Astrocyte (in vitro differentiated cells and primary cell): ENCODE measurements around the gene IGF1R. TPM values are rescaled to one million over a fixed set of nuclear protein-coding genes. Genes with fewer than 3 reads are reported as not detected.

ENCODE experiments used
- DNase-seq: peaks from one replicate; pipeline ENCODE4 v3.0.0-alpha.2; 2010; ENCODE audit warnings: low read depth
- FAIRE-seq: peaks from 2 replicates; lab custom pipeline; 2011; peaks lifted over from hg19 to GRCh38; lab: Jason Lieb, UNC
- H2AFZ ChIP-seq: 2 replicates; pipeline ENCODE4 v1.6.0; 2012; ENCODE audit warnings: low read depth, low read length, inconsistent platforms
- H3K27ac ChIP-seq: 2 replicates; pipeline ENCODE4 v1.5.1; 2011; ENCODE audit warnings: low read depth, low read length, inconsistent platforms
- H3K27me3 ChIP-seq: 2 replicates; pipeline ENCODE4 v1.6.0; 2011; ENCODE audit warnings: low read length, inconsistent platforms; ENCODE audit not compliant: insufficient read depth
- H3K36me3 ChIP-seq: 2 replicates; pipeline ENCODE4 v1.5.1; 2011; ENCODE audit warnings: low read length, inconsistent platforms; ENCODE audit not compliant: insufficient read depth
- H3K4me1 ChIP-seq: 2 replicates; pipeline ENCODE4 v1.5.1; 2011; ENCODE audit warnings: low read length, inconsistent platforms; ENCODE audit not compliant: insufficient read depth
- H3K4me2 ChIP-seq: 2 replicates; pipeline ENCODE4 v1.6.0; 2012; ENCODE audit warnings: low read length, inconsistent platforms
- H3K4me3 ChIP-seq: 2 replicates; pipeline ENCODE4 v1.5.1; 2011; ENCODE audit warnings: low read depth, mild to moderate bottlenecking, low read length, inconsistent platforms; ENCODE audit not compliant: insufficient read depth
- H3K79me2 ChIP-seq: 2 replicates; pipeline ENCODE4 v1.6.0; 2012; ENCODE audit warnings: mild to moderate bottlenecking, low read length, inconsistent platforms; ENCODE audit not compliant: insufficient read depth
- H3K9ac ChIP-seq: 2 replicates; pipeline ENCODE4 v1.6.0; 2012; ENCODE audit warnings: mild to moderate bottlenecking, low read length, inconsistent platforms
- H3K9me3 ChIP-seq: 2 replicates; pipeline ENCODE4 v1.5.1; 2012; ENCODE audit warnings: low read depth, mild to moderate bottlenecking, low read length, inconsistent platforms; ENCODE audit not compliant: insufficient read depth
- H4K20me1 ChIP-seq: 2 replicates; pipeline ENCODE4 v1.6.0; 2012; ENCODE audit warnings: low read length, inconsistent platforms; ENCODE audit not compliant: insufficient read depth
- H3K27ac Mint-ChIP-seq: one replicate; pipeline ENCODE4 v1.8.0; 2021; ENCODE audit warnings: mild to moderate bottlenecking, mixed read lengths; ENCODE audit not compliant: unreplicated experiment
- H3K27me3 Mint-ChIP-seq: one replicate; pipeline ENCODE4 v1.8.0; 2021; ENCODE audit warnings: low read depth, mixed read lengths; ENCODE audit not compliant: unreplicated experiment
- H3K36me3 Mint-ChIP-seq: one replicate; pipeline ENCODE4 v1.8.0; 2021; ENCODE audit warnings: low read depth, mixed read lengths; ENCODE audit not compliant: unreplicated experiment
- H3K4me1 Mint-ChIP-seq: one replicate; pipeline ENCODE4 v1.8.0; 2021; ENCODE audit warnings: low read depth, mixed read lengths; ENCODE audit not compliant: unreplicated experiment
- H3K4me3 Mint-ChIP-seq: one replicate; pipeline ENCODE4 v1.8.0; 2021; ENCODE audit warnings: mild to moderate bottlenecking, moderate library complexity, mixed read lengths; ENCODE audit not compliant: unreplicated experiment
- H3K9me3 Mint-ChIP-seq: one replicate; pipeline ENCODE4 v1.8.0; 2021; ENCODE audit warnings: mild to moderate bottlenecking, mixed read lengths; ENCODE audit not compliant: unreplicated experiment
- EZH2 ChIP-seq: IDR thresholded peaks from 2 replicates; pipeline ENCODE4 v1.6.1; 2012; ENCODE audit warnings: mild to moderate bottlenecking, low read length, inconsistent platforms; ENCODE audit not compliant: insufficient read depth
- total RNA-seq: library from RNA; stranded (reverse); gene quantifications from 2 replicates; pipeline ENCODE4 v1.2.1, GENCODE V29; 2021
- TF ChIP-seq, protein P1 (sequence below): IDR thresholded peaks from 2 replicates; pipeline ENCODE4 v1.5.1; 2011; ENCODE audit warnings: low read depth, mild to moderate bottlenecking, inconsistent platforms, low read length, moderate library complexity; ENCODE audit not compliant: insufficient read depth

IGF1R gene
- total RNA-seq, 1 donor from 2014 or later, result 270 TPM

DNA sequence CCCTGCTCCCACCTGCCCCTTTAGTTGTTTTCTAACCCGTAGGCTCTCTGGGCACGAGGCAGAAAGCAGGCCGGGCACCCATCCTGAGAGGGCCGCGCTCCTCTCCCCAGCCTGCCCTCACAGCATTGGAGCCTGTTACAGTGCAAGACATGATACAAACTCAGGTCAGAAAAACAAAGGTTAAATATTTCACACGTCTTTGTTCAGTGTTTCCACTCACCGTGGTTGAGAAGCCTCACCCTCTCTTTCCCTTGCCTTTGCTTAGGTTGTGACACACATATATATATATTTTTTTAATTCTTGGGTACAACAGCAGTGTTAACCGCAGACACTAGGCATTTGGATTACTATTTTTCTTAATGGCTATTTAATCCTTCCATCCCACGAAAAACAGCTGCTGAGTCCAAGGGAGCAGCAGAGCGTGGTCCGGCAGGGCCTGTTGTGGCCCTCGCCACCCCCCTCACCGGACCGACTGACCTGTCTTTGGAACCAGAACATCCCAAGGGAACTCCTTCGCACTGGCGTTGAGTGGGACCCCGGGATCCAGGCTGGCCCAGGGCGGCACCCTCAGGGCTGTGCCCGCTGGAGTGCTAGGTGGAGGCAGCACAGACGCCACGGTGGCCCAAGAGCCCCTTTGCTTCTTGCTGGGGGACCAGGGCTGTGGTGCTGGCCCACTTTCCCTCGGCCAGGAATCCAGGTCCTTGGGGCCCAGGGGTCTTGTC, 310.7 kb downstream of the IGF1R start:
- Mint-ChIP-seq H3K4me3 (no peak overlapping the region), H3K4me1 (peaks cover 5% of the 10 kb centered on the region), H3K27me3 (no peaks in the 10 kb centered on the region), H3K9me3 (peaks cover 4% of the 10 kb centered on the region), H3K36me3 (peaks cover 29% of the 10 kb centered on the region), H3K27ac (no peak overlapping the region)
- peaks cover 8% of the 10 kb centered on the region for H3K4me1 ChIP-seq
- peaks cover 14% of the 10 kb centered on the region for H3K9me3 ChIP-seq
- H3K4me3 ChIP-seq, result no peak overlapping the region
- H3K27ac ChIP-seq, result no peak overlapping the region
- no peak for FAIRE-seq
- DNase-seq, result no peak
- TF ChIP-seq, protein P1, sequence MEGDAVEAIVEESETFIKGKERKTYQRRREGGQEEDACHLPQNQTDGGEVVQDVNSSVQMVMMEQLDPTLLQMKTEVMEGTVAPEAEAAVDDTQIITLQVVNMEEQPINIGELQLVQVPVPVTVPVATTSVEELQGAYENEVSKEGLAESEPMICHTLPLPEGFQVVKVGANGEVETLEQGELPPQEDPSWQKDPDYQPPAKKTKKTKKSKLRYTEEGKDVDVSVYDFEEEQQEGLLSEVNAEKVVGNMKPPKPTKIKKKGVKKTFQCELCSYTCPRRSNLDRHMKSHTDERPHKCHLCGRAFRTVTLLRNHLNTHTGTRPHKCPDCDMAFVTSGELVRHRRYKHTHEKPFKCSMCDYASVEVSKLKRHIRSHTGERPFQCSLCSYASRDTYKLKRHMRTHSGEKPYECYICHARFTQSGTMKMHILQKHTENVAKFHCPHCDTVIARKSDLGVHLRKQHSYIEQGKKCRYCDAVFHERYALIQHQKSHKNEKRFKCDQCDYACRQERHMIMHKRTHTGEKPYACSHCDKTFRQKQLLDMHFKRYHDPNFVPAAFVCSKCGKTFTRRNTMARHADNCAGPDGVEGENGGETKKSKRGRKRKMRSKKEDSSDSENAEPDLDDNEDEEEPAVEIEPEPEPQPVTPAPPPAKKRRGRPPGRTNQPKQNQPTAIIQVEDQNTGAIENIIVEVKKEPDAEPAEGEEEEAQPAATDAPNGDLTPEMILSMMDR, result no peak
- TF ChIP-seq EZH2, result no peak
- H3K9ac ChIP-seq, result no peak overlapping the region
- H4K20me1 ChIP-seq, result peaks cover 15% of the 10 kb centered on the region
- peaks cover 38% of the 10 kb centered on the region for H3K36me3 ChIP-seq
- no peak overlapping the region for H2AFZ ChIP-seq
- no peaks in the 10 kb centered on the region for H3K79me2 ChIP-seq
- no peaks in the 10 kb centered on the region for H3K27me3 ChIP-seq
- no peak overlapping the region for H3K4me2 ChIP-seq

DNA sequence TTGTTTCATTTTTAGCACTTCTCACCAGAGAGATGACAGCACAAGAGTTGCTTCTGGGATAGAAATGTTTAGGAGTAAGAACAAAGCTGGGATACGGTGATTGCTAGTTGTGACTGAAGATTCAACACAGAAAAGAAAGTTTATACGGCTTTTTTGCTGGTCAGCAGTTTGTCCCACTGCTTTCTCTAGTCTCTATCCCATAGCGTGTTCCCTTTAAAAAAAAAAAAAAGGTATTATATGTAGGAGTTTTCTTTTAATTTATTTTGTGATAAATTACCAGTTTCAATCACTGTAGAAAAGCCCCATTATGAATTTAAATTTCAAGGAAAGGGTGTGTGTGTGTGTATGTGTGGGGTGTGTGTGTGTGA, 311.3 kb downstream of the IGF1R start:
- Mint-ChIP-seq H3K4me1 (peaks cover 4% of the 10 kb centered on the region), H3K27ac (no peak overlapping the region), H3K4me3 (no peak overlapping the region), H3K36me3 (peaks cover 29% of the 10 kb centered on the region), H3K9me3 (peaks cover 4% of the 10 kb centered on the region), H3K27me3 (no peaks in the 10 kb centered on the region)
- H3K9ac ChIP-seq, result no peak overlapping the region
- H3K27me3 ChIP-seq, result no peaks in the 10 kb centered on the region
- H4K20me1 ChIP-seq, result peaks cover 11% of the 10 kb centered on the region
- peaks cover 14% of the 10 kb centered on the region for H3K9me3 ChIP-seq
- no peak overlapping the region for H3K27ac ChIP-seq
- no peak overlapping the region for H3K4me3 ChIP-seq
- DNase-seq (no peak), FAIRE-seq (no peak)
- TF ChIP-seq EZH2, result no peak
- TF ChIP-seq, protein P1, result no peak
- H3K36me3 ChIP-seq, result peaks cover 38% of the 10 kb centered on the region
- H3K79me2 ChIP-seq, result no peaks in the 10 kb centered on the region
- H2AFZ ChIP-seq, result no peak overlapping the region
- peaks cover 2% of the 10 kb centered on the region for H3K4me1 ChIP-seq
- H3K4me2 ChIP-seq, result no peak overlapping the region

DNA sequence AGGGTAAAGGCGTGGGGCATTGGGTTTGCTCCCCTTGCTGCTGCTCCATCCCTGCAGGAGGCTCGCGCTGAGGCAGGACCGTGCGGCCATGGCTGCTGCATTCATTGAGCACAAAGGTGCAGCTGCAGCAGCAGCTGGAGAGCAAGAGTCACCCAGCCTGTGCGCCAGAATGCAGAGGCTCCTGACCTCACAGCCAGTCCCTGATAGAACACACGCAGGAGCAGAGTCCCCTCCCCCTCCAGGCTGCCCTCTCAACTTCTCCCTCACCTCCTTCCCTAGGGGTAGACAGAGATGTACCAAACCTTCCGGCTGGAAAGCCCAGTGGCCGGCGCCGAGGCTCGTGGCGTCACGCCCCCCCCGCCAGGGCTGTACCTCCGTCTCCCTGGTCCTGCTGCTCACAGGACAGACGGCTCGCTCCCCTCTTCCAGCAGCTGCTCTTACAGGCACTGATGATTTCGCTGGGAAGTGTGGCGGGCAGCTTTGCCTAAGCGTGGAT, 312.3 kb downstream of the IGF1R start:
- H3K4me2 ChIP-seq, result no peak overlapping the region
- H3K27me3 Mint-ChIP-seq, result no peaks in the 10 kb centered on the region
- peaks cover 4% of the 10 kb centered on the region for H3K9me3 Mint-ChIP-seq
- no peak overlapping the region for H3K27ac Mint-ChIP-seq
- DNase-seq, result no peak
- H3K4me1 ChIP-seq, result no peaks in the 10 kb centered on the region
- H3K27me3 ChIP-seq, result no peaks in the 10 kb centered on the region
- H3K4me3 Mint-ChIP-seq, result no peak overlapping the region
- H4K20me1 ChIP-seq, result peaks cover 9% of the 10 kb centered on the region
- H3K4me3 ChIP-seq, result no peak overlapping the region
- H3K9me3 ChIP-seq, result peaks cover 14% of the 10 kb centered on the region
- no peak for TF ChIP-seq EZH2
- TF ChIP-seq, protein P1, result no peak
- no peak overlapping the region for H3K27ac ChIP-seq
- H3K36me3 Mint-ChIP-seq, result peaks cover 29% of the 10 kb centered on the region
- H3K4me1 Mint-ChIP-seq, result peaks cover 4% of the 10 kb centered on the region
- no peak overlapping the region for H2AFZ ChIP-seq
- FAIRE-seq, result no peak
- H3K9ac ChIP-seq, result no peak overlapping the region
- no peaks in the 10 kb centered on the region for H3K79me2 ChIP-seq
- peaks cover 35% of the 10 kb centered on the region for H3K36me3 ChIP-seq
